Spleen (tissue), 11 donors: ENCODE measurements around the gene CARHSP1. TPM values are rescaled to one million over a fixed set of nuclear protein-coding genes. Genes with fewer than 3 reads are reported as not detected.

Experiments
- DNase-seq: peaks from one replicate; pipeline ENCODE4 v3.0.0-alpha.2; 2020
- H3K27ac ChIP-seq, 8 donors: fragments of 200-600 bp; sonication (generic) in 7 of 8; 1 replicate in 4 of 8; 2 replicates in 4 of 8; pipeline versions ENCODE4 v1.5.0 to v1.8.0; 2016 to 2021; ENCODE audit warnings: inconsistent platforms in 4 of 8, mild to moderate bottlenecking in 4 of 8, moderate library complexity in 1 of 8
- H3K27me3 ChIP-seq, 7 donors: fragments of 200-600 bp; sonication (generic) in 6 of 7; replicated peaks in 1 of 7; 1 replicate in 4 of 7; 2 replicates in 3 of 7; pipeline versions ENCODE4 v1.5.0 to v1.8.0; 2016 to 2021; ENCODE audit warnings: inconsistent platforms in 3 of 7, mild to moderate bottlenecking in 1 of 7
- H3K36me3 ChIP-seq, 6 donors: fragments of 200-600 bp; sonication (generic) in 5 of 6; 1 replicate in 4 of 6; 2 replicates in 2 of 6; pipeline versions ENCODE4 v1.5.0 to v1.8.0; 2016 to 2021; ENCODE audit warnings: inconsistent platforms in 2 of 6
- H3K4me1 ChIP-seq, 6 donors: fragments of 200-600 bp; sonication (generic) in 5 of 6; 1 replicate in 3 of 6; 2 replicates in 3 of 6; pipeline versions ENCODE4 v1.5.0 to v1.8.0; 2016 to 2021; ENCODE audit warnings: inconsistent platforms in 3 of 6
- H3K4me3 ChIP-seq, 8 donors: fragments of 200-600 bp; sonication (generic) in 7 of 8; 1 replicate in 4 of 8; 2 replicates in 4 of 8; pipeline versions ENCODE4 v1.5.0 to v1.8.0; 2016 to 2021; ENCODE audit warnings: inconsistent platforms in 4 of 8, mild to moderate bottlenecking in 4 of 8, moderate library complexity in 2 of 8
- H3K9me3 ChIP-seq, 8 donors: fragments of 200-600 bp; sonication (generic) in 7 of 8; 1 replicate in 4 of 8; 2 replicates in 4 of 8; pipeline versions ENCODE4 v1.5.0 to v1.8.0; 2016 to 2021; ENCODE audit warnings: inconsistent platforms in 4 of 8
- POLR2A ChIP-seq, 3 donors: fragments of 450-650 bp; IDR thresholded peaks; one replicate each; pipeline ENCODE4 v1.5.1; 2017; ENCODE audit warnings: antibody characterized with exemption in 3 of 3, mild to moderate bottlenecking in 1 of 3
- POLR2AphosphoS5 ChIP-seq, 3 donors: sonication (generic); formaldehyde crosslinking; IDR thresholded peaks; one replicate each; pipeline ENCODE4 v1.5.1; 2017; ENCODE audit warnings: antibody characterized with exemption in 3 of 3
- WGBS, 5 donors: extraction: QIAGEN DNeasy Blood & Tissue Kit in 3 of 5; methylation state at CpG; one replicate each; pipeline versions ENCODE4 v1.1.5 to v1.1.7; 2013 to 2018; 5-methylcytosine and 5-hydroxymethylcytosine counted together
- intact Hi-C: fragments of 100-400 bp; cut with DNase I; formaldehyde crosslinking; loops from one replicate; pipeline ENCODE4 v1.15.0; 2023; ENCODE audit warnings: low total_unique reads
- polyA plus RNA-seq, 3 donors: library from polyadenylated mRNA; stranded (reverse); fragments of 200-250 nt; gene quantifications; one replicate each; pipeline ENCODE4 v1.2.1, GENCODE V29; 2013
- total RNA-seq, 7 donors: library from RNA; depleted of rRNA in 3 of 7; stranded (reverse); fragments of >200 nt in 3 of 7; fragmentation: NEBNext Ultra II Directional in 4 of 7; extraction: Animal tissue kit (Norgen Biotek cat#: 25700) in 4 of 7; gene quantifications; one replicate each; pipeline versions ENCODE4 v1.1.0 to v1.2.1, GENCODE V29; 2016 to 2021
- TF ChIP-seq, protein P1 (sequence below), 11 experiments: fragments of 200-600 bp in 7 of 11; fragments of 450-650 bp in 4 of 11; sonication (generic) in 4 of 11; IDR thresholded peaks in 8 of 11; conservative IDR thresholded peaks in 3 of 11; 1 replicate in 7 of 11; 2 replicates in 4 of 11; pipeline versions ENCODE4 v1.4.0 to v1.8.0; 2016 to 2021; ENCODE audit warnings: antibody characterized with exemption in 11 of 11, inconsistent platforms in 4 of 11, mild to moderate bottlenecking in 1 of 11
- donor health status: healthy with polysubstance abuse.
- donor health status: DM: no; HTN: no; CAD: no; lungs with moderate emphysema.
- donor health status: DM: no; HTN: no; CAD: no.
- donor health status: Bipolar disorder and iron deficiency.
- donor health status: healthy.
- donor health status: DM: no; HTN: no; CAD: no.
- donor health status: DM: yes; HTN: yes; CAD: no.

Gene CARHSP1
- total and polyA plus RNA-seq, 10 donors, result 42.6 to 98.0 (median 55.7) TPM

GRCh38 chr16:8914098-8914497 is 45.3 kb upstream of the CARHSP1 start:
- Histone ChIP-seq H3K4me1 (peaks cover 0 to 13% (median 0%) of the 10 kb centered on the region in 6 donors), H3K9me3 (no peaks in the 10 kb centered on the region), H3K27ac (no peak overlapping the region), H3K36me3 (peaks cover 0 to 100% (median 94%) of the 10 kb centered on the region in 6 donors), H3K4me3 (no peak overlapping the region), H3K27me3 (no peaks in the 10 kb centered on the region)
- intact Hi-C loops, result no loop called here
- WGBS, 5 donors, result 93 to 99% (median 95%) methylated on average over 3 of the region's 3 CpGs
- DNase-seq, result no peak
- TF ChIP-seq, protein P1, sequence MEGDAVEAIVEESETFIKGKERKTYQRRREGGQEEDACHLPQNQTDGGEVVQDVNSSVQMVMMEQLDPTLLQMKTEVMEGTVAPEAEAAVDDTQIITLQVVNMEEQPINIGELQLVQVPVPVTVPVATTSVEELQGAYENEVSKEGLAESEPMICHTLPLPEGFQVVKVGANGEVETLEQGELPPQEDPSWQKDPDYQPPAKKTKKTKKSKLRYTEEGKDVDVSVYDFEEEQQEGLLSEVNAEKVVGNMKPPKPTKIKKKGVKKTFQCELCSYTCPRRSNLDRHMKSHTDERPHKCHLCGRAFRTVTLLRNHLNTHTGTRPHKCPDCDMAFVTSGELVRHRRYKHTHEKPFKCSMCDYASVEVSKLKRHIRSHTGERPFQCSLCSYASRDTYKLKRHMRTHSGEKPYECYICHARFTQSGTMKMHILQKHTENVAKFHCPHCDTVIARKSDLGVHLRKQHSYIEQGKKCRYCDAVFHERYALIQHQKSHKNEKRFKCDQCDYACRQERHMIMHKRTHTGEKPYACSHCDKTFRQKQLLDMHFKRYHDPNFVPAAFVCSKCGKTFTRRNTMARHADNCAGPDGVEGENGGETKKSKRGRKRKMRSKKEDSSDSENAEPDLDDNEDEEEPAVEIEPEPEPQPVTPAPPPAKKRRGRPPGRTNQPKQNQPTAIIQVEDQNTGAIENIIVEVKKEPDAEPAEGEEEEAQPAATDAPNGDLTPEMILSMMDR (IDR thresholded peaks at IDR 0.05 in 8 of 11, conservative IDR thresholded peaks at IDR 0.05 in 3 of 11), result no peak
- TF ChIP-seq POLR2AphosphoS5 (IDR thresholded peaks at IDR 0.05) (no peak), POLR2A (IDR thresholded peaks at IDR 0.05) (no peak)

DNA sequence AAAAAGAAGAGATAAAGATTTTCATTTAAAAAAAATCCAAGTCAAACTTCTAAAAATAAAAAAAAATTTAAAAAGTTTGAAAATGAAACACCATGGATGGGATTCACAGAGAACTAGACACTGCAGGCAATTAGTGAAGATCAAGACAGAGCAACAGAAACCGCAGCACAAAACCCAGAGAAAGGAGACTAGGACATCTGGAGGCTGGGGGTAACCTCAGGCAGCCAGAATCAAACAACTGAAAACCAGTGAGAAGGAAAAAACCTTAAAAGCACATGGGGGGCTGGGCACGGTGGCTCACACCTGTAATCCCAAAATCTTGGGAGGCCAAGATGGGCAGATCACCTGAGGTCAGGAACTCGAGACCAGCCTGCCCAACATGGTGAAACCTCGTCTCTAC is 44.0 kb upstream of the CARHSP1 start:
- no peaks in the 10 kb centered on the region for H3K9me3 ChIP-seq
- intact Hi-C loops, result no loop called here
- H3K4me1 ChIP-seq, result peaks cover 0 to 12% (median 2%) of the 10 kb centered on the region in 6 donors
- no peak overlapping the region for H3K4me3 ChIP-seq
- H3K36me3 ChIP-seq, result peaks cover 0 to 100% (median 93%) of the 10 kb centered on the region in 6 donors
- TF ChIP-seq POLR2A (IDR thresholded peaks at IDR 0.05), result no peak
- TF ChIP-seq POLR2AphosphoS5 (IDR thresholded peaks at IDR 0.05), result no peak
- TF ChIP-seq, protein P1 (IDR thresholded peaks at IDR 0.05 in 8 of 11, conservative IDR thresholded peaks at IDR 0.05 in 3 of 11), result no peak
- WGBS, 5 donors, result 86 to 95% (median 89%) methylated on average over 4 of the region's 4 CpGs
- DNase-seq, result no peak
- H3K27me3 ChIP-seq, result no peaks in the 10 kb centered on the region
- H3K27ac ChIP-seq, result no peak overlapping the region

DNA sequence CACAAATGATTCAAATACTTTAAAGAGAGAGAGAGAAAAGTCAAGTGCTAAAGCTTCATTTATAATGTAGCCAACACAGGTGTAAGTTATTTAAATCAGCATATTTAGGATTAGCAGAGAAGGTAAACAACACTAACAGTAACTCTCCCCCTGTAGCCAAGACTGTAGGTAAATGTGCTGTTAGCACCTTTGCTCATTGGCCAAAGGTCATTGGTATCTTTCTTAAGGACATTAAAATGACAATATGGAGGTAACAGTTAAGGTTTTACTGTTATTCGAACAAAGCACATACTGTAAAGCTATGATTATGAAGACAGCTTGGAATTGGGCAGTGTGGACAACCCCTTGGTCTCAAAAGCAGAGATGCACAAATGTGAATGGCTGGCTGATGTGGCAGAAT is 42.0 kb upstream of the CARHSP1 start:
- TF ChIP-seq POLR2AphosphoS5 (IDR thresholded peaks at IDR 0.05) (no peak), POLR2A (IDR thresholded peaks at IDR 0.05) (no peak)
- TF ChIP-seq, protein P1 (IDR thresholded peaks at IDR 0.05 in 8 of 11, conservative IDR thresholded peaks at IDR 0.05 in 3 of 11), result no peak
- peaks cover 0 to 9% (median 2%) of the 10 kb centered on the region in 6 donors for H3K4me1 ChIP-seq
- H3K9me3 ChIP-seq, result no peaks in the 10 kb centered on the region
- H3K36me3 ChIP-seq, result peaks cover 0 to 100% (median 95%) of the 10 kb centered on the region in 6 donors
- 88 to 96% (median 93%) methylated on average over 1 of the region's 1 CpG for WGBS, 5 donors
- H3K27ac ChIP-seq, result no peak overlapping the region
- H3K4me3 ChIP-seq, result no peak overlapping the region
- intact Hi-C loops, result no loop called here
- no peak for DNase-seq
- no peaks in the 10 kb centered on the region for H3K27me3 ChIP-seq

DNA sequence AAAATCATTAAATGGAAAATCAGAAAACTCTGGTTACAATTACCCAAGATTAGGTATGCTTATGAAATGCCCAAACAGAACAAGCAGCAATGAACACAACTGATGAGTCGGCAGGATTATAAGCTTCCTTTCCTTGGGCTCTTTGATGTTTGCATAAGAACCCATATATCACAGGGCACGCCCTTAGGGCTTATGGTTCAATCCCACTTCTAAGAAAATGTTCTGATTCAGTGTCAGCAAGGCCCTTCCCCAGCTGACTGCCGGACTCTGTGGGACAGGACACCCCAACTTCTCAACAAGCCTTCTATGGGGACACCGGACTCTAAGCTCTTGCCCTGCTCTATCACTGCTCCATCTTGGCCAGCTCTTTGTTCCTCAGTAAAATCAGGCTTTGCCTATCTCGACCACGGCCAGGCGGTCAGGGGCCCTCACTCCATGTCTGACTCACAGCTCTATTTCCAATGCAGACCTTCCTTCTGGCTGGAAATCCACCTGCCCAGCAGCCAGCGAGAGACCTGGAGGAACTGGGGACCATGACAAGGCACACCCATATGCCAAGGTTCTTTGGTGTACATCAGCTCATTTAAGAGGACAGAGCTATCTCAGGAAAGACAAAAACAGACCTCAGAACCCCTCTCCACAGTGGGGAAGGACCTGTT is 40.1 kb upstream of the CARHSP1 start:
- Histone ChIP-seq H3K27me3 (no peaks in the 10 kb centered on the region), H3K4me1 (peaks cover 0 to 9% (median 2%) of the 10 kb centered on the region in 6 donors), H3K9me3 (no peaks in the 10 kb centered on the region), H3K36me3 (peaks cover 3 to 100% (median 95%) of the 10 kb centered on the region in 6 donors), H3K27ac (peak overlapping the region in 1 of 8 donors; percentile 25), H3K4me3 (no peak overlapping the region)
- intact Hi-C loops, result no loop called here
- TF ChIP-seq POLR2A (IDR thresholded peaks at IDR 0.05), result no peak
- peak in 1 of 3 donors; percentile 10 for TF ChIP-seq POLR2AphosphoS5 (IDR thresholded peaks at IDR 0.05)
- DNase-seq, result no peak
- WGBS, 5 donors, result 72 to 82% (median 77%) methylated on average over 8 of the region's 8 CpGs
